ENCODE data around the gene TIMELESS.
"Not testable (repeated sequence)": the region's sequence is repeated elsewhere in the genome, so short reads cannot be mapped to it uniquely, and the experiment has no call there.

The TIMELESS gene

DNA sequence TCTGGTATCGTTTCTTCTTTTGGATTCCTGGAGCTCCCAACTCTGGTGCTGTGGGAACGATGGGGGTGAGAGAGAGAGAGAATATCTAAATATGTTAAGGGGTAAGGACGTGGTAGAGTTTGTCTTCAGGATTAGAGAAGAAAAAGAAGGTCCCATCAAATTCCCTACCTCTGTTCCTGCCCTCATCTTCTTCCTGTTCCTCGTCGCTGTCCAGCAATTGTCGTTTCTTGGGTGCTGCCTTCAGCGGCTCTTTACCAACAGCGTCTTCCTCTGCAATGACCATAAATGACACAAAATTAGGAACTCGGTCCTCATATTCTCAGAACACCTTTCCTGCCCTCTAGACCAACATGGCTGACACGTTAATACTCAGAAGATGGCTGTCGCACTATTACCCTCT is 31.5 kb downstream of the TIMELESS start:
- no peak overlapping the region for H3K4me3 ChIP-seq (ENCODE audit: low read length)
- TF ChIP-seq, protein P1, sequence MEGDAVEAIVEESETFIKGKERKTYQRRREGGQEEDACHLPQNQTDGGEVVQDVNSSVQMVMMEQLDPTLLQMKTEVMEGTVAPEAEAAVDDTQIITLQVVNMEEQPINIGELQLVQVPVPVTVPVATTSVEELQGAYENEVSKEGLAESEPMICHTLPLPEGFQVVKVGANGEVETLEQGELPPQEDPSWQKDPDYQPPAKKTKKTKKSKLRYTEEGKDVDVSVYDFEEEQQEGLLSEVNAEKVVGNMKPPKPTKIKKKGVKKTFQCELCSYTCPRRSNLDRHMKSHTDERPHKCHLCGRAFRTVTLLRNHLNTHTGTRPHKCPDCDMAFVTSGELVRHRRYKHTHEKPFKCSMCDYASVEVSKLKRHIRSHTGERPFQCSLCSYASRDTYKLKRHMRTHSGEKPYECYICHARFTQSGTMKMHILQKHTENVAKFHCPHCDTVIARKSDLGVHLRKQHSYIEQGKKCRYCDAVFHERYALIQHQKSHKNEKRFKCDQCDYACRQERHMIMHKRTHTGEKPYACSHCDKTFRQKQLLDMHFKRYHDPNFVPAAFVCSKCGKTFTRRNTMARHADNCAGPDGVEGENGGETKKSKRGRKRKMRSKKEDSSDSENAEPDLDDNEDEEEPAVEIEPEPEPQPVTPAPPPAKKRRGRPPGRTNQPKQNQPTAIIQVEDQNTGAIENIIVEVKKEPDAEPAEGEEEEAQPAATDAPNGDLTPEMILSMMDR (conservative IDR thresholded peaks at IDR 0.05; ENCODE audit: low read depth, low read length) = no peak
- DNase-seq (ENCODE audit: low read depth) = no peak

DNA sequence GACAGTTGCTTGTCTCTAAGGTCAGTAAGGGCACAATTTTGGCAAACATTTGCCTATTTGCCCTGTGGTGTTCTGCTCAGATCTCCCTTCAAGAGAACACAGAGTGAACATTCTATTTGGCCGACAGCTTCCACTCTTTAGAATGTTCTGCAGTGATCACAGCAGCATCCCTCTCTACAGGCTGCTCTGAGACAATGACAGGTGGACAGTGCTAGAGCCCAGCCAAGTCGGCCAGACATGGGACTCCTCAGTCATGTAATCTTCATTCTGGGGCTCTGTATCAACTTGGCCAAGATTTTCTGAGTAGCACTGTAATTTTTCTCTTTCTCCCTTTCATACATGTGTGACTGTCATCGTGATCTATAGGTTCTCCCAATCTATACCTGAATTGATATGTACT is 34.8 kb downstream of the TIMELESS start:
- no peak overlapping the region for H3K4me3 ChIP-seq (ENCODE audit: low read length)
- TF ChIP-seq, protein P1 (conservative IDR thresholded peaks at IDR 0.05; ENCODE audit: low read depth, low read length) = no peak
- no peak for DNase-seq (ENCODE audit: low read depth)

DNA sequence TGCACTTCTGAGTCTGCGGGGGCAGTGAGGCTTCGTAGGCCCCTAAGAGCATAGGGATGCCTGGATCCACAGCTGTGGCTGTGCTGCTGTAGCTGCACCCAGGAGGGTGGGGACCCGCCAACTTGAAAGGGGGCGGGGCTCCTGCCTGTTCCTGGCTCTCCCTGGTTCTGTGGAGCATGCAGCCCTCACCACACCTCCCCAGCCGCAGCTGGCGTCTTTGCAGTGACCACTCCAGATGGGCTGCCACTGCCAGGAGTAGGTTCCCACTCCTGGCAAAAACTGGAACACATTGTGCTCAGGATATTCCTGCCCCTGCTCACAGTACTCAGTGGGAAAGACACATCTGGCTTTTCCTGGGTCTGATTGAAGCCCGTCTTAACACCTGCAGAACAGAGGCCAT is 35.8 kb downstream of the TIMELESS start:
- no peak overlapping the region for H3K4me3 ChIP-seq (ENCODE audit: low read length)
- DNase-seq (ENCODE audit: low read depth) = no peak
- TF ChIP-seq, protein P1 (conservative IDR thresholded peaks at IDR 0.05; ENCODE audit: low read depth, low read length) = no peak

DNA sequence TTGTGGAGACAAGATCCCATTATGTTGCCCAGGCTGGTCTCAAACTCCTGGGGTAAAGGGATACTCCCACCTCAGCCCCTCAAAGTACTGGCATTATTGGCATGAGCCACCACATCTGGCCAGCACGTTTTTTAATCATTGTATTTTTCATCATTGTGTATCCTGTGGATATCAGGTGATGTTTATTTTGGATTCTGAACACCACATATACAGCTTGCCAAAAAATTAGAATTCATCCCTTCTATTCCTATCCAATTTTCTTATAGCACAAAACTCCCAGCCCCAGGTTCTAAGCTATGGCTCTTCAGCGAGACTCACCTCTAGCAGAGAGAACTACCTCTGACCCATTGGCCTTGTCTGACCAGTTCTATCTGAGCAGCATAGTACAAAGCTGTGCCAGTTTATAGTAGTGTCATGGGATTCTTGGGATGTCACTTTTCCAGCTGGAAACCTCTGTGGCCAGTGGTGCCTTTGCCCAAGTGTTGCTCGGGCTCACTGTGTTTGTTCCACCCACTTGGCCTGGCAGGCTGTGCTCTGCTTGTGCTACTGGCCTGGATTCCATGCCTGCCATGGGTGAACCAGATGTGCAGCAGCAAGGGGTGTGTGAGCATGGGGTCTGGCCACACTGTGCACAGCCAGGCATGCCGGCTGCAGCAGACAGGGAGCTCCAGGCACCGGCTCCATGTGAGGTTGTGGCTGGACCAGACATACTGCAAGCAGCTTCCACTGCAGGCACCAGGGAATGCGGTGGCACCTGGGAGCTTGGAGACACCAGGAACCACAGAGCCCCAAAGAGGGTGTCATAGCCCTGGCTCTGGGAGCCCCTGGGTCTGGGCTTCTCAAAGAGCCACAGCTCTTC is 37.2 kb downstream of the TIMELESS start:
- no peak for DNase-seq (ENCODE audit: low read depth)

DNA sequence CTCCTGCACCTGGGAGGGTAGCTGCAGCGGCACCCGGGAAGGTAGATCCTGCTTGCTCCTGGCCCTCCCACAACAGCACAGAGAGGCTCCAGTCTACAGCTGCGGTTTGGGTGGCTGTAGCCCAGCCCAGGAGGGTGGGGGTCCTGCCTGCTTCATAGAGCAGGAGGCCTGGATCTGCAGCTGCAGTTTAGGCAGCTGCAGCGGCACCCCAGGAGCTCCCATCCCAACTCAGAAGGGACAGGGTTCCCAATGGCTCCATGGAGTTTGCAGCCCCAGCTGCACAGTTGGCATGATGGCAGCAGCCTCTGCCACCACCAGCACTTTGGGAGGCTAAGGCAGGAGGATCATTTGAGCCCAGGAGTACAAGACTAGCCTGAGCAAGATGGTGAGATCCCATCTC is 38.5 kb downstream of the TIMELESS start:
- no peak overlapping the region for H3K4me3 ChIP-seq (ENCODE audit: low read length)
- TF ChIP-seq, protein P1 (conservative IDR thresholded peaks at IDR 0.05; ENCODE audit: low read depth, low read length) = no peak
- no peak for DNase-seq (ENCODE audit: low read depth)

More for the DNA sequence above, 37.2 kb downstream of the TIMELESS start:
- H3K4me3 ChIP-seq (ENCODE audit: low read length) = no peak overlapping the region
- TF ChIP-seq, protein P1 (conservative IDR thresholded peaks at IDR 0.05; ENCODE audit: low read depth, low read length) = no peak

DNA sequence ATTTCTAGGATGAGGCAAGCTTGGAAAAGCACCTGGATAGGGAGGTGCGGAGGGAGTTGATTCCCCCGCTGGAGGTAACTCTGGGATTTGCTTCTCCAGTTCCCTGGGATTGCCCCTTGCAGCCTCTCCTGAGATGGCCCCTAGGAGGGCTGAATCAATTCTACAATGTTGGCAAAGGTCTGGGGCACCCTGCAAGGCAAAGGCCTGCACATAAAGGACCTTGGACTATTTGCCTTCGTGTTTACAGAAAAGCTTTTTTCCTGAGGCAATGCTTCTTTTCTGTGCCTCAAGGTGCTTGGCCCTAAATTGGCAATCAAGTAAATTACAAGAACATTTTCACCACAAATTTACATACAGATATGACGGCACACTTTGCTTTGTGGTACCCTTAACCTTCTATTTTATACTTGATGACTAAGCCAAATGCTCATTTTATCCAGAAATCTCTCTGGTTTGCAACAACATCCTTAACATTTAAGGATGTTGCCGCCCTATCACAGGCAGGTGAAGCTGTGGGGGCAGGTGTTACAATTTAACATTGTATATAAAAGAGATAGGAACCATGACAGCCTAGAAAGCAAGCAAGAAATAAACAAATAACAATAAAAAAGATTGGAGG is 40.3 kb downstream of the TIMELESS start:
- H3K4me3 ChIP-seq (ENCODE audit: low read length) = no peak overlapping the region
- TF ChIP-seq, protein P1 (conservative IDR thresholded peaks at IDR 0.05; ENCODE audit: low read depth, low read length) = no peak
- DNase-seq (ENCODE audit: low read depth) = no peak

DNA sequence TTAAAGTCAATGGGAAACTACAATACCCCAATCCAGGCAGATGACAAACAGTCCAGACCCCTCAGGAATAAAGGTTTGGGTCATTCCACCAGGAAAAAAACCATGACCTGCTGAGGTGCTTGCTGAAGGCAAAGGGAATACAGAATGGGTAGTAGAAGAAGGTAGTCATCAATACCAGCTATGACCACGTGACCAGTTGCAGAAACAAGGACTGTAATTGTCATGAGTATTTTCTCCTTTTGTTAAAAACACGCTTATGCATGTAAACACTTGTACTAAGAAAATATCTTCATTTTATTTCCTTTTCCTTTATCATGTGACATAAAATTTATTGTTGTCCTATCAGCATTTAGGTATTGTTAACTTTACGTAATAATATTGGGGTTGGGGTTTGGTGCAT is 45.0 kb downstream of the TIMELESS start:
- DNase-seq (ENCODE audit: low read depth); H3K4me3 ChIP-seq (ENCODE audit: low read length): not testable (repeated sequence)

DNA sequence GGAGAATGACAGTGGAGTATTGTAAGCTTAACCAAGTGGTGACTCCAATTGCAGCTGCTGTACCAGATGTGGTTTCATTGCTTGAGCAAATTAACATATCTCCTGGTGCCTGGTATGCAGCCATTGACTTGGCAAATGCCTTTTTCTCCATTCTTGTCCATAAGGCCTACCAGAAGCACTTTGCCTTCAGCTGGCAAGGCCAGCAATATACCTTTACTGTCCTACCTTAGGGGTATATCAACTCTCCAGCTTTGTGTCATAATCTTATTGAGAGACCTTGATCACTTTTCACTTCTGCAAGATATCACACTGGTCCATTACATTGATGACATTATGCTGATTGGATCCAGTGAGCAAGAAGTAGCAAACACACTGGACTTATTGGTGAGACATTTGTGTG is 47.6 kb downstream of the TIMELESS start:
- DNase-seq (ENCODE audit: low read depth); H3K4me3 ChIP-seq (ENCODE audit: low read length): not testable (repeated sequence)

DNA sequence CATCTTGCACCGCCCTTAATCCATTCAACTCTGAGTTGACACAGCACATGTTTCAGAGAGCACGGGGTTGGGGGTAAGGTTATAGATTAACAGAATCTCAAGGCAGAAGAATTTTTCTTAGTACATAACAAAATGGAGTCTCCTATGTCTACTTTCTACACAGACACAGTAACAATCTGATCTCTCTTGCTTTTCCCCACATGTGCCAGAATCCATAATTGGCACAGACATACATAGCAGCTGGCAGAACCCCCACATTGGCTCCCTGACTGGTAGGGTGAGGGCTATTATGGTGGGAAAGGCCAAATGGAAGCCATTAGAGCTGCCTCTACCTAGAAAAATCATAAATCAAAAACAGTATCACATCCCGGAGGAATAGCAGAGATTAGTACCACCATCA is 48.1 kb downstream of the TIMELESS start:
- not testable (repeated sequence) for H3K4me3 ChIP-seq (ENCODE audit: low read length); DNase-seq (ENCODE audit: low read depth)

DNA sequence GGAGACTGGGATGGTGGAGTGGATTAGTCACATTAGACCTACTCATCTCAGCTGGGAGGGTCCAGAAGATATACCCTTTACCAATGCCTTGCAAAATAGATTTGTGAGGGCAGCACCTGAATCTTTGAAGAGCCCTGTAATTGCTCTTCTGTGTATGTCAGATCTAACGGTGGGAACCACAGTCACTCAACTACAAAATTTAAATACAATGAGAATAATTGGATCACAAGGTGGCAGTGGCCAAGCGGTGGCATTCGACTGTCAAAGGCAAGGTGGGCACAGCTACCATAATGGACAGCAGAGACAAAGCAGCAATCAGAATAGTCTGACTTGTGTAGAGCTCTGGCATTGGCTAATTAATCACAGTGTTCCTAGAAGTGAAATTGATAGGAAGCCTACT is 49.8 kb downstream of the TIMELESS start:
- H3K4me3 ChIP-seq (ENCODE audit: low read length); DNase-seq (ENCODE audit: low read depth): not testable (repeated sequence)

All from retinal pigment epithelial cell (primary cell).